WERI-Rb-1 (cell line): ENCODE data around the gene ALDH6A1.
"Not testable (repeated sequence)": the region's sequence is repeated elsewhere in the genome, so short reads cannot be mapped to it uniquely, and the experiment has no call there.

ENCODE experiments used
- DNase-seq: peaks from one replicate; pipeline ENCODE4 v3.0.0-alpha.2; 2020
- H3K27ac ChIP-seq: fragments of 250-450 bp; sonication (Bioruptor Pico); 2 replicates; pipeline ENCODE4 v1.5.1; 2020; ENCODE audit warnings: mild to moderate bottlenecking, moderate library complexity
- H3K27me3 ChIP-seq: fragments of 250-450 bp; sonication (Bioruptor Pico); 2 replicates; pipeline ENCODE4 v1.5.1; 2021; ENCODE audit warnings: mild to moderate bottlenecking, low read depth, moderate library complexity; ENCODE audit not compliant: insufficient read depth, severe bottlenecking
- H3K36me3 ChIP-seq: fragments of 250-450 bp; sonication (Bioruptor Pico); 2 replicates; pipeline ENCODE4 v1.5.1; 2020; ENCODE audit warnings: mild to moderate bottlenecking, moderate library complexity
- H3K4me3 ChIP-seq: 2 replicates; pipeline ENCODE4 v1.5.1; 2011; ENCODE audit warnings: low read depth, mild to moderate bottlenecking, control low read depth, low read length
- H3K9me3 ChIP-seq: fragments of 250-450 bp; sonication (Bioruptor Pico); 2 replicates; pipeline ENCODE4 v1.5.1; 2021; ENCODE audit warnings: mild to moderate bottlenecking, moderate library complexity; ENCODE audit not compliant: severe bottlenecking
- TF ChIP-seq, protein P1 (sequence below): IDR thresholded peaks from 2 replicates; pipeline ENCODE4 v1.5.1; 2011; ENCODE audit warnings: low read depth, mild to moderate bottlenecking, control low read depth, inconsistent platforms, low read length

Gene ALDH6A1

DNA sequence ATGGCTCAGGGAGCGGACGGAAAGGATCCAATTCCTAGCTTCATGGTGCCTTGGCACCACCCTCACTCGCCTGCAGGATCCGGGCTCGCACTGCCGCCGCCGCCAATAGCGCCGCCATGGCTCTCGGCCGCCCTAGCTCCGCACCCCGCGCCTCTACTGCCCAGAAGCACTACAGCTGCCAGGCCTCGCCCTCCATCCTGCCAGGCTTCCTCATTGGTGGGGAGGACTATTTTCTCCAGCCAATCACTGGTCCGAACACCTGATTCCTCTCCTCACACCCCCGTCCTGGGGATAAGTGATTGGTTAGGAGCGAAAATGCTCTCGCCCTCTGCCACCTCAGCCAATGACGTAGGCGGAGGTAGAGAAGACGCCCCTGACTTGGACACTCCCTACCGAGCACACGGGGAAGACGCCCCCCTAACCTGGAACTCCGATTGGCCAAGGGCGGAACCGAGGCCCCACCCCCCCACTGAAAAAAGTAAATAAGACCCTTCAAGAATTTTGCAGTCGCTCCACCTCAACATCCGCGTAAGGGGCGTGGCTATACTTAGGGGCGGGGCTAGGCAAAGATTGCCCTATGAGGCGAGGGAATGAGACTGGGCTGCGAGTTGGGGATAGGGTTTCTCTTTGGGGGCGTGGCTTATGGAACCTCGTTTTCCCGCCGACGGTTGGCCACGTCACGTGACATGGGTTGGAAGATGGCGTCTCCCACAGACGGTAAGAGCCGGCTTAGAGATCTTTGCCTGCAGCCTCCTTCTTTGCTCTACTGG is at the start of gene ALDH6A1, which contains the start of gene LIN52:
Gene ALDH6A1 (minus strand): TSS at position 177 of the 770 bp plus-strand sequence. CDS start 59 bp downstream, at position 118.
Gene LIN52 (plus strand): TSS at position 680 of the 770 bp plus-strand sequence. CDS start 19 bp downstream, at position 699.
- Histone ChIP-seq H3K27ac (peak within 1 kb of the TSS; percentile 83), H3K36me3 (0 out of 2 replicates have a peak, but pooled peaks cover 3% of the 10 kb centered on the region), H3K9me3 (no peaks in the 10 kb centered on the region), H3K27me3 (no peaks in the 10 kb centered on the region), H3K4me3 (peak within 1 kb of the TSS; percentile 90)
- DNase-seq, result peak; percentile 99
- TF ChIP-seq, protein P1, sequence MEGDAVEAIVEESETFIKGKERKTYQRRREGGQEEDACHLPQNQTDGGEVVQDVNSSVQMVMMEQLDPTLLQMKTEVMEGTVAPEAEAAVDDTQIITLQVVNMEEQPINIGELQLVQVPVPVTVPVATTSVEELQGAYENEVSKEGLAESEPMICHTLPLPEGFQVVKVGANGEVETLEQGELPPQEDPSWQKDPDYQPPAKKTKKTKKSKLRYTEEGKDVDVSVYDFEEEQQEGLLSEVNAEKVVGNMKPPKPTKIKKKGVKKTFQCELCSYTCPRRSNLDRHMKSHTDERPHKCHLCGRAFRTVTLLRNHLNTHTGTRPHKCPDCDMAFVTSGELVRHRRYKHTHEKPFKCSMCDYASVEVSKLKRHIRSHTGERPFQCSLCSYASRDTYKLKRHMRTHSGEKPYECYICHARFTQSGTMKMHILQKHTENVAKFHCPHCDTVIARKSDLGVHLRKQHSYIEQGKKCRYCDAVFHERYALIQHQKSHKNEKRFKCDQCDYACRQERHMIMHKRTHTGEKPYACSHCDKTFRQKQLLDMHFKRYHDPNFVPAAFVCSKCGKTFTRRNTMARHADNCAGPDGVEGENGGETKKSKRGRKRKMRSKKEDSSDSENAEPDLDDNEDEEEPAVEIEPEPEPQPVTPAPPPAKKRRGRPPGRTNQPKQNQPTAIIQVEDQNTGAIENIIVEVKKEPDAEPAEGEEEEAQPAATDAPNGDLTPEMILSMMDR, result peak; percentile 19; the same call in 1 of the 2 replicates

DNA sequence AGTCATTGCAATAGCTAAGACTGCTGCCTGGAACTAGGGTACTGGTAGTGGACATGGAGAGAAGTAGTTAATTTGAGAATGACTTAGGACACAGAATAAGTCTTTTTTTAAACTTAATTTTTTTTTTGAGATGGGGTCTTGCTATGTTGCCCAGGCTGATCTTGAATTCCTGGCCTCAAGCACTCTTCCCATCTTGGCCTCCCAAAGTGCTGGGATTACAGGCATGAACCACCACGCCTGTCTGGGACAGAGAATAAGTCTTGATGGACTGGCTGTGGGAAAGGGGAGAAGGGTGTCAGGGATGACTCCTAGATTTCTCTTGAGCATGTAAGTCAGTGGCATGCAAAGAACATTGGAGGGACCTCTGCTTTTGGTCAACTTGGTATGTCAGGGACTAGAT is 43.4 kb upstream of the ALDH6A1 start:
- H3K27ac ChIP-seq, result no peak overlapping the region
- DNase-seq, result no peak
- H3K36me3 ChIP-seq, result no peaks in the 10 kb centered on the region
- no peaks in the 10 kb centered on the region for H3K9me3 ChIP-seq
- TF ChIP-seq, protein P1, result no peak
- no peak overlapping the region for H3K4me3 ChIP-seq
- no peaks in the 10 kb centered on the region for H3K27me3 ChIP-seq

DNA sequence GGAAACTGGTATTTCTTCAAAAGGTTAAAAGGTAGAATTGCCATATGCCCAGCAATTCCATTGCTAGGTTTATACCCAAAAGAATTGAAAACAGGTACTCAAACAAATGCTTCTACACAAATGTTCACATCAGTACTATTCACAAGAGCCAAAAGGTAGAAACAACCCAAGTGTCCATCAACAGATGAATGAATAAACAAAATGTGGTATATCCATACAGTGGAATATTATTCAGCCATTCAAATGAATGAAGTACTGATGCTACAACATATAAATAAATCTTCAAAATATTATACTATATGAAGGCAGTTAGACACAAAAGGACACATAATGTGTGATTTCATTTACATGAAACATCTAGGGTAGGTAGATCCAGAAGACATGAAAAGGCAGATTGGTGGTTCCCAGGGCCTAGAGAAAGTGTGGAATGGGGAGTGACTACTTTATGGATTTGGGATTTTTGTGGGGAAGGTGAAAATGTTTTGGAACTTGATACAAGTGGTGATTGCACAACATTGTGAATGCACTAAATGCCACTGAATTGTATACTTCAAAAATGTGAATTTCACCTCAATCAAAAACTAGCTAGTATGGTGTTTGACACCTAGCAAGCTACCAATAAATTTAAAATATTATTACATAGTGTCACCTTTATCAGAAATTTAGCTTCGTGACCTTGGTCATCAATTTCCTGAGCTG is 42.2 kb upstream of the ALDH6A1 start:
- no peaks in the 10 kb centered on the region for H3K9me3 ChIP-seq
- no peaks in the 10 kb centered on the region for H3K27me3 ChIP-seq
- TF ChIP-seq, protein P1, result no peak
- H3K36me3 ChIP-seq, result no peaks in the 10 kb centered on the region
- DNase-seq, result no peak
- no peak overlapping the region for H3K4me3 ChIP-seq
- no peak overlapping the region for H3K27ac ChIP-seq

DNA sequence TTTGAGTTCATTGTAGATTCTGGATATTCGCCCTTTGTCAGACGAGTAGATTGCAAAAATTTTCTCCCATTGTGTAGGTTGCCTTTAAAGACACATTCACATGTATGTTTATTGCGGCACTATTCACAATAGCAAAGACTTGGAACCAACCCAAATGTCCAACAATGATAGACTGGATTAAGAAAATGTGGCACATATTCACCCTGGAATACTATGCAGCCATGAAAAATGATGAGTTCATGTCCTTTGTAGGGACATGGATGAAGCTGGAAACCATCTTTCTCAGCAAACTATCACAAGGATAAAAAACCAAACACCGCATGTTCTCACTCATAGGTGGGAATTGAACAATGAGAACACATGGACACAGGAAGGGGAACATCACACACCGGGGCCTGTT is 41.2 kb upstream of the ALDH6A1 start:
- not testable (repeated sequence) for H3K36me3 ChIP-seq

DNA sequence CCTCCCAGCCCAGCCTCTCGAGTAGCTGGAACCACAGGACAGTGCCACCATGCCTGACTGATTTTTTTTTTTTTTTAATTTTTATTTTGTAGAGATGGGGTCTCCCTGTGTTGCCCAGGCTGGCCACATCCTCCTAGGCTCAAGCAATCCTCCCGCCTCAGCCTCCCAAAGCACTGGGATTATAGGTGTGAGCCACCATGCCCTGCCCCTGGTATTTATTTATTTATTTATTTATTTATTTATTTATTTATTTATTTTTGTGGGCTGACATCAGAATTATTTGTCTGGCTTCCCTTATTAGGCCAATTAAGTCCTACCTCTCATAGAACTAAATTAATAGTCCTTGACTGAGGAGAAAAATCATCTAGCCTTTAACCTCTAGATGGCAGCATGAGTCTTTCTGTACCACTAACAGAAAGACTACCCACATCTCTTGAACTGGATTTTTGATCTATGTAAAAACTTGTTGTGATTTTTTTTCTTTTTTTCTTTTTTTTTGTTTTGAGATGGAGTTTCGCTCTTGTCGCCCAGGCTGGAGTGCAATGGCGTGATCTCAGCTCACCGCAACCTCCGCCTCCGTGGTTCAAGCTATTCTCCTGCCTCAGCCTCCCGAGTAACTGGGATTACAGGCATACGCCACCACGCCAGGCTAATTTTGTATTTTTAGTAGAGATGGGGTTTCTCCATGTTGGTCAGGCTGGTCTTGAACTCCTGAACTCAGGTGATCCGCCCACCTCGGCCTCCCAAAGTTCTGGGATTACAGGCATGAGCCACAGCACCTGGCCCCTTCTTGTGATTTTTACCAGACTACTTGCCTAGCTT is 27.4 kb upstream of the ALDH6A1 start:
- TF ChIP-seq, protein P1, result 0 out of 2 replicates have a peak, but pooled peaks have one; percentile 31
- H3K27me3 ChIP-seq, DNase-seq: not testable (repeated sequence)

More for the DNA sequence above, 41.2 kb upstream of the ALDH6A1 start:
- H3K27me3 ChIP-seq, DNase-seq, H3K9me3 ChIP-seq, H3K4me3 ChIP-seq, H3K27ac ChIP-seq: not testable (repeated sequence)

More for the DNA sequence above, 27.4 kb upstream of the ALDH6A1 start:
- not testable (repeated sequence) for H3K4me3 ChIP-seq, H3K27ac ChIP-seq, H3K36me3 ChIP-seq, H3K9me3 ChIP-seq
